Measurements from ENCODE around the gene ATP6V0B.

ATP6V0B gene

GRCh38 chr1:43946236-43947060 is 28.3 kb upstream of the ATP6V0B start, which contains the start of gene IPO13:
Gene IPO13, plus strand, starts transcription at chr1:43946950. Its CDS starts 651 bp downstream, at chr1:43947601.
- peak; percentile 95 for DNase-seq

GRCh38 chr1:43947061-43947873 is 27.5 kb upstream of the ATP6V0B start:
- peak; percentile 25 for DNase-seq

DNA sequence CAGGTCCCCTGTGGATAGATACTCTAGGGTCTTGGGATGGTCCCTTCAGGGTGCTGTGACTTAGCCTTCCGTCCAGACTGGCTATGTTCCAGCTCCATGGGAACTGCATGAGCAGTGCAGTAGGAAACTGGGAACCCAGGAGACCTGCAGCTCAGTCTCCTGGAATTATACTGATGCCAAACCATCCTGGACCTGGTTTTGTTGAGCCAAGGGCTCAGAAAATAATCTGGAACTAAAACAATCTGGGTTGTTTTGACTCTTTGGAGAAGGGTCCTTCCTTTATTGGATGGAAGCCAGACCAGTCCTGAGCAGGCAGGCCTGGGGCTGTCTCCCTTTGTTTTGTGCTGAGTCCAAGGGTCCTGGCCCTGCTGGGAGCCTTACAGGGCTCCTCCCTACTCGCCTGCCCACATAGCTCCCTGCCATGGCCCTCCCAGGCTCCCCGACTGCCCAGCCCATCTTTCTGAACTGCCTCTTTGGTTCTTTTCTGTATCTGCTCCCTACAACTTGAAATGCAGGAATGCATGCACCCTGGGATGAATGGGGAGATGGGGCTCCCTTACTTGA is 26.8 kb upstream of the ATP6V0B start:
- no peak for DNase-seq

DNA sequence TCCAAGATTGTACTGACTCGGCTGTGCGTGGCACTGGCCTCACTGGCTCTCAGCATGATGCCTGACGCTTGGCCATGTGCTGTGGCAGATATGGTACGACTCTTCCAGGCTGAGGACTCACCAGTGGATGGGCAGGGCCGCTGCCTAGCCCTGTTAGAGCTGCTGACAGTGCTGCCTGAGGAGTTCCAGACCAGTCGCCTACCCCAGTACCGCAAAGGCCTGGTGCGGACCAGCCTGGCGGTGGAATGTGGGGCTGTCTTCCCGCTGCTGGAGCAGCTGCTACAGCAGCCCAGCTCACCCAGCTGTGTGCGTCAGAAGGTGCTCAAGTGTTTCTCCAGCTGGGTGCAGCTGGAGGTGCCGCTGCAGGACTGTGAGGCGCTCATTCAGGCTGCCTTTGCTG is 25.1 kb upstream of the ATP6V0B start:
- DNase-seq: no peak

GRCh38 chr1:43951021-43951985 is 23.5 kb upstream of the ATP6V0B start:
- no peak for DNase-seq

GRCh38 chr1:43952731-43953346 is 21.9 kb upstream of the ATP6V0B start:
- DNase-seq: peak; percentile 99

GRCh38 chr1:43953361-43953760 is 21.4 kb upstream of the ATP6V0B start:
- DNase-seq: peak; percentile 75

- DNase-seq: no peak
Observed at GRCh38 chr1:43954036-43954435, 20.7 kb upstream of the ATP6V0B start.

DNA sequence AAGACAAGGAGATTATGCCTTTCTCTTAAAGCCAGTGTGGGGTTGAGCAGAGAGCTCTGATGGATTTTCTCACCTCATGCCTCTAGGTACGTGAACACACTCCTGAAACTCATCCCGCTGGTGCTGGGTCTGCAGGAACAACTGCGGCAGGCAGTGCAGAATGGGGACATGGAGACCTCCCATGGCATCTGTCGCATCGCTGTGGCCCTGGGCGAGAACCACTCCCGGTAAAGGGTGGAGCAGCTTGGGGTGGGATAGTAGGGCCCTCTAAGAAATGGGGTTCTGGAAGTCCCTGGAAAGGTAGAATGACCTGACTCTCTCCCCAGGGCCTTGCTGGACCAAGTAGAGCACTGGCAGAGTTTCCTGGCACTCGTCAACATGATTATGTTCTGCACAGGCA is 18.5 kb upstream of the ATP6V0B start:
- DNase-seq: no peak

- DNase-seq: no peak
Observed at GRCh38 chr1:43957407-43958040, 17.2 kb upstream of the ATP6V0B start.

DNA sequence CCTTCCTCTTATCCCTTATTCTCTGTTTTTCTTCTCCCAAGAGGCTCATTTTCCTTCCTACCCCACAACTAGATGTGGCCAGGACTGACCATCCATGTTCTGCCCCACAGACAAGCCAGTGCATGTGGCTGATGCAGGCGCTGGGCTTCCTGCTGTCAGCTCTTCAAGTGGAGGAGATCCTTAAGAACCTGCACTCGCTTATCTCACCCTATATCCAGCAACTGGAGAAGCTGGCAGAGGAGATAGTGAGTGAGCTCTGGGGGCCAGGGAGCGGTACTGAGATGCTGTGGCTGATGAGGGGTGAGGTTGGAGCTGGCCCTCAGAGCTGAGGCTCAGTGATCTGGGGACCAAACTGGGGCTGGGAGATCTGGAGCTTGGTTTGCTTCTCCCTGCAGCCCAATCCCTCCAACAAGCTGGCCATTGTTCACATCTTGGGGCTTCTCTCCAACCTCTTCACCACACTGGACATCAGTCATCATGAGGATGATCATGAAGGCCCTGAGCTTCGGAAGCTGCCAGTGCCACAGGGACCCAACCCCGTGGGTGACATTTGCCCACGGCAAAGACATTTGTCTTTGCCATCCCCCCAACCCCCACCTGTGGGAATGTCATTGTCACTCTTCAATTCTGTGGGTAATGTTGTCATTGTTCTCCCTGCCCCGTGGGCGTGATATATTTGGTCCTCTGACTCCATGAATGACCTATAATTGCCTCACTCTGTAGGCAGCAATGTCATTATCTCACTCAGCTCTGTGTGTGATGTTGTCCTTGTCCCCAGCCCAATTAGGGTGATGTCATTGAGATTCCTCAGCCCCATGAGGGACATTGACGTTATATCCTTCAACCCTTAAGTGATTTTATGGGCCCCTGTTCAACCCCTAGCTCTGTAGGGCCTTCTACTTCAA is 16.2 kb upstream of the ATP6V0B start:
- no peak for DNase-seq

DNA sequence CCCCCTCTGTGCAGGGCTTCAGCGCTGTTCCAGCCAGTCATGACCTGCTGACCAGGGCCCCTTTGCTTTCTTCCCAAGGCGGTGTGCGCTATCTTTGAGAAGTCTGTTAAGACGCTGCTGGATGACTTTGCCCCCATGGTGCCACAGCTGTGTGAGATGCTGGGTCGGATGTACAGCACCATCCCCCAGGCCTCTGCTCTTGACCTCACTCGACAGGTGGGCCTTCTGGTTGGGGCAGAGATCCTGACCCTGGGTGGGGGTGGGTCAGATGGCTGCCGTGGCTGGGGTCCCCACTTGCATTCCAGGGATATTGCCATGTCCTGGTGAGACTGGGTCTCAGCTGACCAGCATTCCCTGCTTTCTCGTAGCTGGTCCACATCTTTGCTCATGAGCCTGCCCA is 14.0 kb upstream of the ATP6V0B start:
- no peak for DNase-seq

GRCh38 chr1:43961692-43962091 is 13.1 kb upstream of the ATP6V0B start:
- no peak for DNase-seq

GRCh38 chr1:43962324-43962723 is 12.4 kb upstream of the ATP6V0B start:
- DNase-seq: no peak

- no peak for DNase-seq
Observed at GRCh38 chr1:43963006-43963405, 11.8 kb upstream of the ATP6V0B start.

DNA sequence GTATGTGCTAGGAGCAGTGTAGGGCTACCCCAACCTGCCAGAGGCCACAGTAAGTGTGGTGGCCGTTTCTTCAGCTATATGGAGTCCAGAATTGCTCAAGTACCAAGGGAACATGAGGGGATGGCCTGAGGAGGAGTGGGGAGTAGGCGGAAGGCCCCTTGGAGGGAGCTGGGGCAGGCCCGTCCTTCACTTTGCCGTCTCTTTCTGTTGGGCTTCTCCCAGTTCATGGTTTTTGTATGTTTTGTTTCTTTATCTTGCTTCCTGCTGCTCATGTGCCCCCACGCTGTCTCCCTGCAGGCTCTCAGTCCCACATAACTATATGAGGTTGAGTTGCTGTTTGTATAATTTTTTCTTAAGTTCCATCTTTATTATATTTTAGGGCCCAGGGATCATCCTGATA is 10.9 kb upstream of the ATP6V0B start:
- DNase-seq: no peak

- no peak for DNase-seq
Observed at GRCh38 chr1:43965316-43965715, 9.4 kb upstream of the ATP6V0B start.

- no peak for DNase-seq
Observed at GRCh38 chr1:43968348-43968948, 6.3 kb upstream of the ATP6V0B start.

DNA sequence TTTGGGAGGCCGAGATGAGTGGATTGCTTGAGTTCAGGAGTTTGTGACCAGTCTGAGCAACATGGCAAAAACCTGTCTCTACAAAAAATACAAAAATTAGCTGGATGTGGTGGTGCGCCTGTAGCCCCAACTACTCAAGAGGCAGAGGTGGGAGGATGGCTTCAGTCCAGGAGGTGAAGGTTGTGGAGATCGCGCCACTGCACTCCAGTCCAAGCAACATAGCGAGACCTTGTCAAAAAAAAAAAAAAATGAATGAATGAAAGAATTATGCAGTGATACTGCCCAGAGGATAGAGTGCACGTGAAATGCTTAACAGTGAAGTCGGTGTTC is 5.4 kb upstream of the ATP6V0B start:
- DNase-seq: no peak

All from NCI-H2171 treated with DMSO at 0.1 percent for 48 hours (cell line).